Activated naive CD8-positive, alpha-beta T cell treated with anti-CD3 and anti-CD28 coated beads, Interleukin-2, amount 10 ng/mL, durations not matched to agents 7 days and 5 days (primary cell): ENCODE measurements around the gene SLC7A5. TPM values are rescaled to one million over a fixed set of nuclear protein-coding genes. Genes with fewer than 3 reads are reported as not detected.
A peak's percentile ranks its signal among the peaks of the same experiment; 100 is the strongest.
"Not testable (repeated sequence)": the region's sequence is repeated elsewhere in the genome, so short reads cannot be mapped to it uniquely, and the experiment has no call there.

Experiments used
- ATAC-seq: fragments of 150-1000 bp; cut with Tn5 transposase; one replicate; pipeline ENCODE4 v1.10.0; 2021; ENCODE audit warnings: low read depth, moderate library complexity
- POLR2A ChIA-PET: fragments of 350-600 bp; sonication (Branson Sonifier 250); formaldehyde crosslinking; loops from one replicate; lab custom pipeline; 2021; ENCODE audit warnings: antibody characterized with exemption; lab: Charles Lee
- DNase-seq: peaks from one replicate; pipeline ENCODE4 v3.0.0; 2021
- H3K27ac Mint-ChIP-seq: one replicate; pipeline ENCODE4 v1.8.0; 2022; ENCODE audit warnings: mild to moderate bottlenecking, mixed read lengths
- H3K27me3 Mint-ChIP-seq: one replicate; pipeline ENCODE4 v1.8.0; 2022; ENCODE audit warnings: mild to moderate bottlenecking, moderate library complexity, mixed read lengths
- H3K36me3 Mint-ChIP-seq: one replicate; pipeline ENCODE4 v1.8.0; 2021; ENCODE audit warnings: mild to moderate bottlenecking, mixed read lengths
- H3K4me1 Mint-ChIP-seq: one replicate; pipeline ENCODE4 v1.8.0; 2021; ENCODE audit warnings: mixed read lengths
- H3K4me3 Mint-ChIP-seq: one replicate; pipeline ENCODE4 v1.8.0; 2022; ENCODE audit warnings: mild to moderate bottlenecking, moderate library complexity, mixed read lengths
- H3K9me3 Mint-ChIP-seq: one replicate; pipeline ENCODE4 v1.8.0; 2021; ENCODE audit warnings: mixed read lengths
- total RNA-seq, 2 experiments: library from RNA; stranded (reverse); gene quantifications; one replicate each; pipeline ENCODE4 v1.2.3, GENCODE V29; 2021

SLC7A5 gene
- total RNA-seq, 2 experiments from 2014 or later, result 59.2 to 63.9 TPM

DNA sequence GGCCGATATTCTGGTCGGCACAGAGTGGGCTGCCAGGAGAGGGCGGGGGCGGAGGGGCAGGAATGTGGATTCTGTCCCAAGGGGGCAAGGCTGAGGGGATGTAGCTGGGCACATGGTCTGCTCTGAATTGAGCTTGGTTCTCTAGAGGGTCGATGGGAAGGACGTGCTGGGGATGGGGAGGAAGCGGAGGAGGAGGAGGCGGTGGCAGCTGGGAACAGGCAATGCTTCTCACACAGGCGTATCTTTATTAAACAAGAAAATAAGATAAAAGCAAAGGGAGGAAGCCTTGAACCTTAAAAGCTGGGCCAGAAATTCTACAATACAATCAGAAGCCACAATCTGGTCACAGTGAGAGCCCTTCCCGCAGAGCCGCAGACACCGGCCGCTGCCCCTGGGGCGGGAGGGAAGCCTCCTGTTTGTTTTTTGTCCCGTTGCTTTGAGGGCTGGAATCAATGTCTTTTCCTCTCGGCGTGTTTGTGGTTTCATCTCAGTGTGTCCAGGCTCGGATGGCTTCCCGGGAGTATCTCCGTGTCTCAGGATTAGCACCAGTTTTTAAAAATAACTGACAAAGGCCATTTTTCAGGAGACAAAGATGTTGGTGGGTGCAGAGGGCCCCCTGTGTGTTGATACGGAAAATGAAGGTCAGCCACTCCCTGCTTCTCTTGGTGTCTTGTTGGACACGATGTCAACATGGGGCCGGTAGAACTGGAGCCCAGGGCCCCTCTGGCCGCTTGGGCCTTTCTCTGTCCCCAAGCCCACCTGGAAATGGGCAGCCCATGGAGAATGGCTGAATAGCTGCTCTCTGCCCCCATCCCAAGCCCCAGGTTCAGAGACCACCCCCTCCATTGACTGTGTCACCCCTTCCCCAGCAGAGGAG is 12.3 kb upstream of the SLC7A5 start:
- no peak for ATAC-seq

DNA sequence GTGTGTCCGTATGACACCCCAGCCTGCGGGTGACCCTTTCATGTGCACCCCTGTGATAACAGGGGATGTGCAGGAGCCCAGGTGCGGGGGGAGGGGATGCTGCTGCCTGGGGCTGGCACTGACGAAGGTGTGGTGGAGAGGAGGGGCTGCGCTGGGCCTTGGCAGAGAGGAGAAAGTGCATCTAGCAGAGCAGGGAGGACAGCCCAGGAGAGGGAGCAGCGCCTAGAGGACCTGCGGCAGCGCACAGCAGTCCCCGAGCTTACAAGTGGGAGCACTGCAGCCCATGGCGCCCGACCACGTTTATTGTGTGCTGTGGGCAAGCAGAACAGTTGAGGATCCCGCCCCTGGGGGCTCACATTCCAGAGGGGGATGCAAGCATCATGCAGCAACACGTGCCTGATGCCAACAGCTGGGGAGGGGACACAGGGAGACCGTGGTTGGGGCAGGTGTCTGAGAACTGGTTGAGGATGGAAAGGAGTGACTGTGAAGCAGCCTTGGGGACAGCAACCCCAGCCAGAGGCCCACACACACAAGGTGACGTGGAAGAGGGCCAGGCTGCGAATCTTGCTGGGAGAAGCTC is 10.9 kb upstream of the SLC7A5 start:
- no peak for ATAC-seq
- Mint-ChIP-seq H3K4me3 (no peak overlapping the region), H3K4me1 (peaks cover 11% of the 10 kb centered on the region), H3K27ac (no peak overlapping the region), H3K9me3 (peaks cover 7% of the 10 kb centered on the region), H3K36me3 (no peaks in the 10 kb centered on the region), H3K27me3 (peaks cover 13% of the 10 kb centered on the region)
- POLR2A ChIA-PET, result no interaction called here
- no peak for DNase-seq

More for the DNA sequence above, 12.3 kb upstream of the SLC7A5 start:
- no peak overlapping the region for H3K27ac Mint-ChIP-seq
- peaks cover 16% of the 10 kb centered on the region for H3K27me3 Mint-ChIP-seq
- POLR2A ChIA-PET, result no interaction called here
- peaks cover 7% of the 10 kb centered on the region for H3K4me1 Mint-ChIP-seq
- H3K36me3 Mint-ChIP-seq, result no peaks in the 10 kb centered on the region
- H3K9me3 Mint-ChIP-seq, result peaks cover 7% of the 10 kb centered on the region
- H3K4me3 Mint-ChIP-seq, result no peak overlapping the region
- no peak for DNase-seq

DNA sequence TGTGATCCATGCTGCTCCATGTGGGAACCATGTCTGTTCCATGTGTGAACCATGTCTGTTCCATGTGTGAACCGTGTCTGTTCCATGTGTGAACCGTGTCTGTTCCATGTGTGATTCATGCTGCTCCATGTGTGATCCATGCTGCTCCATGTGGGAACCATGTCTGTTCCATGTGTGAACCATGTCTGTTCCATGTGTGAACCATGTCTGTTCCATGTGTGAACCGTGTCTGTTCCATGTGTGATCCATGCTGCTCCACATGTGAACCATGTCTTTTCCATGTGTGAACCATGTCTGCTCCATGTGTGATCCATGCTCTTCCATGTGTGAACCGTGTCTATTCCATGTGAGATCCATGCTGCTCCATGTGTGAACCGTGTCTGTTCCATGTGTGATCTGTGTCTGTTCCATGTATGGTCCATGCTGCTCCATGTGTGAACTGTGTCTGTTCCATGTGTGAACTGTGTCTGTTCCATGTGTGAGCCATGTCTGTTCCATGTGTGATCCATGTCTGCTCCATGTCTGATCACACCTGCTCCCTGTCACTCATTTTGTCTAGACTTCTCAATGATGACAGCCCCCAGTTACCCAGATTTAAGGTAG is 10.2 kb upstream of the SLC7A5 start:
- H3K36me3 Mint-ChIP-seq, H3K27ac Mint-ChIP-seq, POLR2A ChIA-PET, H3K4me3 Mint-ChIP-seq, ATAC-seq, DNase-seq, H3K9me3 Mint-ChIP-seq: not testable (repeated sequence)
- Mint-ChIP-seq H3K4me1 (peaks cover 16% of the 10 kb centered on the region), H3K27me3 (peaks cover 13% of the 10 kb centered on the region)

DNA sequence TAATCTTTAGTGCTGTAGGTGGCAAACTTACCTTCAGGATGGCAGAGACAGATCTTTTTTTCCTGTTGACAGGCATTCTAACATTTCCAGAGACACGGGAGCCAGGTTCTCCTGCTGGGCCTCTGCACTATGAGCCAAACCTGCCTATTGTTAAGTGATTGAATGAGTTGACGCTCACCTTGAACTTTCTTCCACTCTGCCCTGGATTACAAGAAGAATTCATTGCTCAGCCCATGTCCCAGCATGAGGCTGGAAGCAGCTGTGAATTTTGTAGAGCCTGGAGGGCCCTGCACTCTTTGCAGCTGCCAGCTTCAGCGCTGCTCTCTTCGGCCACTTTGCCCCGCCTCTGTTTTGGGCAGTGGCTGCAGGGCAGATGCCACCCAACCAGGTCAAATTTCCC is 9.4 kb upstream of the SLC7A5 start:
- ATAC-seq (no peak), DNase-seq (no peak)
- H3K4me1 Mint-ChIP-seq, result peaks cover 18% of the 10 kb centered on the region
- H3K36me3 Mint-ChIP-seq, result no peaks in the 10 kb centered on the region
- POLR2A ChIA-PET, result no interaction called here
- peaks cover 13% of the 10 kb centered on the region for H3K27me3 Mint-ChIP-seq
- peaks cover 7% of the 10 kb centered on the region for H3K9me3 Mint-ChIP-seq
- no peak overlapping the region for H3K27ac Mint-ChIP-seq
- H3K4me3 Mint-ChIP-seq, result no peak overlapping the region

DNA sequence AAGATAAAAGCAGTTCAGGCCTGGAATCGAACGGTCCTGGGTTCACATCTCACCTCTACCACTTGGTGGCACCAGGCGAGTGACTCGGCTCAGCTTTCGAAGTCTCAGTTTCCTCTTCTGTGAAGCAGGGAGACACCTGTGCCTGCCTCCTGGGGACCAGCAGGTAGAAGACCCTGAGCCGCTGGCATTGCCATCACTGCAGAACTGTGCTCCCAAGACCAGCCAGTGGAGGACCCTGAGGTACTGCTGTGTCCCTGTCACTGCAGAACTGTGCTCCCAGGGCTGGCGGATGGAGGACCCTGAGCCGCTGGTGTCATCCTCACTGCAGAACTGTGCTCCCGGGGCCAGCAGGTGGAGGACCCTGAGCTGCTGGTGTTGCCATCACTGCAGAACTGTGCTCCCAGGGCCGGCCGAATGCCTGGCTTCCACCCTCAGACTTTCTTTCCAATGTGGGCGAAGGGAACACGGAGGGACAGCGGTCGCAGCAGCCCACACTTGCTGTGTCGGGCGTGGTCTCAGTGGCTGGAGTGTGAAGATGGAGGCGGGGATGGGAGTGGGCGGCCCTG is 8.7 kb upstream of the SLC7A5 start:
- POLR2A ChIA-PET, result no interaction called here
- no peak overlapping the region for H3K27ac Mint-ChIP-seq

DNA sequence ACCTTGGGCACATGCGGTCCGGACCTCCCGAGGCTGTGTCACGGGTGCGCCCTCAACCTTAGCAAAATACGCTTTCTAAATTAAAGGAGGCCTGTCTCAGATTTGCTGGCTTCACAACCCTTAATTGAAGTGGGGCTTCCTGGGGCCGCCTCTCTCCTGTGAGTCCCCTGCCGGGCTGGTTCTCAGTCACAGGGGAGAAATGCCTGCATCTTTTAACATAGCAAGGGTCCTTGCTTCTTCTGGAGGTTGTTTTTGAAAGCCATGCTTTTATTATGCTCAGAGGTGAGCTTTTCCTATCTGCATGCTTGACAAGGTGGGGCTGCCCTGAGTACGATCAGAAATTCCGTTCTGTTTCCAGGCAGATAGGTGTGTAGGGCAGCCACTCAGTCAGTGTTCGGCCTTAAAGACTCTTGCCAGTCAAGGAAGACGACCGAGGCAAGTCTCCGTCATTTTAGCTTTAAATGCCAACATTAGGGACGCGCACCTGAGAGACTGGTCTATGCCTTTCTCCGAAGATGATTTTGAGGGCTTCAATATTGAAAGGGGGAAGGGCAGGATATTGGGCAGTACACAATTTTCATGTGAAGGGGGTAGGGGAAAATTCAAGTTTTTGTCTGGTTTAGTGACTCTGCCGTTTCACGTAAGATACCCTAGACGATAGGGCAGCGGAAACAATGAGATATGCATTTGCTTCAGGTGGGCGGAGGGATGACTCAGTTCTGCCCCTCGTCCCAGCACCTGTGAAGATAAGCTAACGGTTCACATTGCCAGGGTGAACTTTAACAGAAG is 5.5 kb upstream of the SLC7A5 start:
- Mint-ChIP-seq H3K4me3 (peak overlapping the region; percentile 65), H3K27ac (peak overlapping the region; percentile 72), H3K4me1 (peaks cover 32% of the 10 kb centered on the region), H3K36me3 (no peaks in the 10 kb centered on the region), H3K9me3 (peaks cover 6% of the 10 kb centered on the region), H3K27me3 (peaks cover 1% of the 10 kb centered on the region)
- DNase-seq, result no peak
- ATAC-seq, result peak; percentile 52
- POLR2A ChIA-PET, result interaction anchor here (0.7 to 2.1 kb wide), 6 partner anchors 21 to 109 kb away, joined by 3 to 10 read pairs (median 5); partner anchors contain the start of genes BANP and KLHDC4

More for the DNA sequence above, 8.7 kb upstream of the SLC7A5 start:
- ATAC-seq (peak; percentile 38), DNase-seq (no peak)
- H3K27me3 Mint-ChIP-seq, result peaks cover 13% of the 10 kb centered on the region
- no peak overlapping the region for H3K4me3 Mint-ChIP-seq
- no peaks in the 10 kb centered on the region for H3K36me3 Mint-ChIP-seq
- peaks cover 7% of the 10 kb centered on the region for H3K9me3 Mint-ChIP-seq
- peaks cover 20% of the 10 kb centered on the region for H3K4me1 Mint-ChIP-seq

DNA sequence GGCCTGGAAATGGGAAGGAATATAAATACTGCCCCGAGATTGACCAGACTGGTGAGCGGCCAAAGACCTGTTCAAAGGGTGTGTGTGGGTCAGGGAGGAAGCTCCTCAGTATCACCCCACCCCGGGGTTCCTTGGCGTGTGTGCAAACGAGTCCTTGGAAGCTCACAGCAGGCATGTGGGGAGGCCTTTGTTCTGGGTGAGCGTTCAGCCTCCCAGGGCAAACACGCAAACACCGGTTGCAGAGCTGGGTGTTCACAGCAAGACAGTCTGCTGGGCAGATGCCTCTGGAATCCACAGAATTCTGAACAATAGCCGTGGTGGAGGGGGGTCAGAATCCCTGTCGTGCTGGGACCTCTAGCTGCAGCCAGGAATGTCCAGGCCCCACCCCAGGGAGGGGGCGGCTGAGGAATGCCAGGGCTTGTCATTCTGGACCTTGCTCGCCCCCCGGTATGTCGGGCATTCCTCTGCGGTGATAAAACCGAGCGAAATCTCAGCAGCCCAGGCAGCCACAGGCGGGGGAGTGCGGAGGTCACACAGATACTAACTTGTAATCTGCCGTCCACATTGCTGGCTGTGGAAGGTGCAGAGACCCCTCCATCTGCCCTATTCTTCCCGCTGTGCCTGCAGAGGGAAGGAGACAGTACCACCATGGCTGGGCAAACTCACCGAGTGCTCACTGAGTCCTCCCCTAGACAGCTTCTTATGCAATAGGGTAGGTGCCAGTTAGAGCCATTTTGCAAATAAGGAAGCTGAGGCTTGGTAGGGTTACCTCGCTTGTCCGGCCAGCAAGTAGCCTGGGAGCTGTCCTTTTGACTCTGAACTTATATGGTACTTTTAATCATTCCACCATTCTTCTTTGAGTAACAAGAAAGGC is 1.3 kb upstream of the SLC7A5 start:
- not testable (repeated sequence) for H3K27me3 Mint-ChIP-seq, DNase-seq, H3K9me3 Mint-ChIP-seq, ATAC-seq
- POLR2A ChIA-PET, result interaction anchor here (0.7 to 9.2 kb wide), 11 partner anchors 18 to 107 kb away, joined by 3 to 191 read pairs (median 11); partner anchors contain the start of gene KLHDC4
- H3K4me3 Mint-ChIP-seq, result peak overlapping the region; percentile 56
- H3K4me1 Mint-ChIP-seq, result peaks cover 44% of the 10 kb centered on the region
- H3K27ac Mint-ChIP-seq, result peak overlapping the region; percentile 83
- H3K36me3 Mint-ChIP-seq, result peaks cover 17% of the 10 kb centered on the region

DNA sequence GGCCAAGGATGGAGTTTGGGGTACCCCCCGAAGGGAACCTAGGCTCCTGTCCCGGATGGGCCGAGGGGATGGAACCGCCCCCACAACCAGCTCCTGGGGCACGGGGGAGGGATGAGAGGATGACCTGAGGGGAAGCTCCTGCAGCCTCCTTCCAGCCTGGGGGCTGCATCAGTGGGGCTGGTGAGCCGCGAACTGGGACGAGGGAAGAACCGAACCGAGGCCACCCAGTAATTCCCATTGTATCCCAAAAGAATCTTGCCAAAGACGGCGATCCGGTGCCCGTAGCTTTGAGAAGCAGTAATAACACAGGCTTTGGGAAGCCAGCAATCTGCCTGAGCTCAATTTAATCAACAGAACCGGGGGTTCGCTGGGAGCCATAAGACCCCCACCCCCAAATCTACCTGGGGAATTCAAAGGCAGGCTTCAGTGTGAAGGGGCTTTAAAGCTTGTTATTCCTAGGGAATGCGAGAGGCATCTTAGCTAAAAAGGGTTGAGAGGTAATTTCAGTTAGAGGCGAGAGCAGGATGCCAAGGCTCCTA is 641 bp upstream of the SLC7A5 start:
- peak overlapping the region; percentile 83 for H3K27ac Mint-ChIP-seq
- peaks cover 21% of the 10 kb centered on the region for H3K36me3 Mint-ChIP-seq
- ATAC-seq, H3K9me3 Mint-ChIP-seq, H3K27me3 Mint-ChIP-seq, DNase-seq: not testable (repeated sequence)
- peaks cover 45% of the 10 kb centered on the region for H3K4me1 Mint-ChIP-seq
- POLR2A ChIA-PET, result interaction anchor here (0.8 to 9.2 kb wide), 11 partner anchors 17 to 104 kb away, joined by 3 to 191 read pairs (median 13); partner anchors contain the start of gene KLHDC4
- H3K4me3 Mint-ChIP-seq, result peak overlapping the region; percentile 56

DNA sequence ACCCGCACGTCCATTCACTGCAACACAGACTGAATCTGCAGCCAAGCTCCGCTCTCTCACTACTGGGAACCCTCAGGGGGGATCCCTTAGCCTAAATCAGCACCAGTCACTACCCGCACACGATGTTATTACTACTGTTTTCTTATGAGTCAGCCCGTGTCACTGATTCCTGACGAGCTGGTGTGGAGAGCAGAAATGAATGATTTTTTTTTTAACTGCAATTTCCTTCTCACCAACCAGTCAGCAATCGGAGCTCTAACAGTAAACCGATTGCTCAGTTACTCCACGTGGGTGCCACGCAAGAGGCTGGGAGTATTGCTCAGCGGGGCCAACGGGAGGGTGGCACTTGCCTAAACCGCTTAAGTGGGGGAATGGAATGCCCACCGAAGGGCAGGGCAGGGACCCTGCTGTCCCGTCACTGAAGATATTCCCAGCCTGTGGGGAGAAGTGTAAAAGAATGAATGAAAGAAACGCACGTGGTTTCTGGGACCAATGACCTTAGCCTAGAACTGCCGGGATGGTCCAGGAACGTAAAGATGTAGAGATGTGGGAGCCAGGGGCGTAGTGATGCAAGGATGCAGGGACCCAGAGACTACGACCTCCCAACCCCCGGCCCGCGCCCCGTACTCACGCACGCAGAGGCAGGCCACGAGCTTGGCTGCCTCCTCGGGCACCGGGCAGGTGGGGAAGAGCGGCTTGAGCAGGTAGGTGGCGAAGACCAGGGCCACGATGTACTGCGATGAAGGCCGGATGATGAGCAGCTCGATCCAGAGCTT is 865 bp downstream of the SLC7A5 start:
- not testable (repeated sequence) for H3K9me3 Mint-ChIP-seq, H3K27me3 Mint-ChIP-seq
- POLR2A ChIA-PET, result interaction anchor here (1.0 to 9.2 kb wide), 8 partner anchors 15 to 102 kb away, joined by 3 to 191 read pairs (median 17); partner anchors contain the start of gene KLHDC4
- peaks cover 22% of the 10 kb centered on the region for H3K36me3 Mint-ChIP-seq
- peaks cover 50% of the 10 kb centered on the region for H3K4me1 Mint-ChIP-seq
- H3K4me3 Mint-ChIP-seq, result peak overlapping the region; percentile 93
- ATAC-seq (peak; percentile 42), DNase-seq (peak; percentile 67)
- peak overlapping the region; percentile 94 for H3K27ac Mint-ChIP-seq

DNA sequence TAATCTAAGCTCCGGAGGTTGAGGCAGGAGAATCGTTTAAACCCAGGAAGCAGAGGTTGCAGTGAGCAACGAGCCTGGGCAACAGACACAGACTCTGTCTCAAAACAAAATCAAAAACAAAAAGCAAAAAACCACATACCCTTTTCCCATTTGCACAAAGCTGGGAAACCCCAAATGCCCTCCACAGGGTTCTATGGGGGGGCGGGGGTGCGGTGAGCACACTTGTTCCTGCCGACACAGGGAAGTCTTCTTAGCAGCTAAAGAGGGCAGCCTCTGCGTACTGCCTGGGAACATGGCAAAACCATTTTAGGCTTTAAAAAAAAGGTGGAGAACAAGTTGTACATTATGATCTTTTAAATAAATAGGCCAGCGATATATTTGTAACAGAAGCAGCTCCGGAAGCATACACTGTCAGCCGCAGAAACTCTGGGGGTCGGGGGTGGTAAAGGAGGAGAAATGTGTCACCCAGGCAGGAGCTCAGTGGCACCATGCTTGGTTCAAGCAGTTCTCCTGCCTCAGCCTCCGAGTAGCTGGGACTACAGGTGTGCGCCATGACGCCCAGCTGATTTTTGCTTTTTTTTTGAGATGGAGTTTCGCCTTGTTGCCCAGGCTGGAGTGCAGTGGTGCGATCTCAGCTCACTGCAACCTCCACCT is 3.3 kb downstream of the SLC7A5 start:
- not testable (repeated sequence) for H3K9me3 Mint-ChIP-seq, H3K27me3 Mint-ChIP-seq, ATAC-seq
- Mint-ChIP-seq H3K4me3 (peak overlapping the region; percentile 93), H3K27ac (peak overlapping the region; percentile 94), H3K36me3 (peaks cover 25% of the 10 kb centered on the region), H3K4me1 (peaks cover 40% of the 10 kb centered on the region)
- DNase-seq, result peak; percentile 43
- POLR2A ChIA-PET, result interaction anchor here (1.1 to 9.2 kb wide), 4 partner anchors 13 to 100 kb away, joined by 3 to 191 read pairs (median 96); partner anchors contain the start of gene KLHDC4
